Measurements from ENCODE around the gene ENTR1.

DNA sequence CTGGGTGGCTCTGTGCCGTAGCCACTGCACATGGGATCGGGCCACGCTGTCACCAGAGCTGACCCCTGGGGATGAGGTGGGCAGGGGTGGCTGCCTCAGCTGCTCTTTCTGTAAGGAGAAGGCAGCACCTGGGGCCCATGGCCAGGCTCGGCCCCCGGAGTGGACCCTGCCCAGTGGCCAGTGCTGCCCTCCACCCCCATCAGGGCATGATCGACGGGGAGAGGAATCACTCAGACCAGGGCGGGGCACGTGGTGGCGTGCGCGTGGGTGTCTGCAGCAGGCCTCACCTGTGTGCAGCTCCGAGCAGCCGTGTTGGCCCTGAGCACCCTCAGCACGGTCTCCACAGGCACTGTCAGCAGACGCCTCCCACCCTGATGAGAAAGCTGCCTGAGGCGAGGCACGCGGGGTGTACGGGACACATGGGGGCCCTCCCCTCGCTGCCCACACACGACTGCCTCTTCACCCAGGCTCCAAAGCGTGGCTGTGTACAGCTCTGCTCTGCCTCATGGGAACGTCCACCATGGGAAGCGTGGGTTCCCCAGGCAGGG, 28.4 kb downstream of the ENTR1 start:
- TF ChIP-seq, protein P1, sequence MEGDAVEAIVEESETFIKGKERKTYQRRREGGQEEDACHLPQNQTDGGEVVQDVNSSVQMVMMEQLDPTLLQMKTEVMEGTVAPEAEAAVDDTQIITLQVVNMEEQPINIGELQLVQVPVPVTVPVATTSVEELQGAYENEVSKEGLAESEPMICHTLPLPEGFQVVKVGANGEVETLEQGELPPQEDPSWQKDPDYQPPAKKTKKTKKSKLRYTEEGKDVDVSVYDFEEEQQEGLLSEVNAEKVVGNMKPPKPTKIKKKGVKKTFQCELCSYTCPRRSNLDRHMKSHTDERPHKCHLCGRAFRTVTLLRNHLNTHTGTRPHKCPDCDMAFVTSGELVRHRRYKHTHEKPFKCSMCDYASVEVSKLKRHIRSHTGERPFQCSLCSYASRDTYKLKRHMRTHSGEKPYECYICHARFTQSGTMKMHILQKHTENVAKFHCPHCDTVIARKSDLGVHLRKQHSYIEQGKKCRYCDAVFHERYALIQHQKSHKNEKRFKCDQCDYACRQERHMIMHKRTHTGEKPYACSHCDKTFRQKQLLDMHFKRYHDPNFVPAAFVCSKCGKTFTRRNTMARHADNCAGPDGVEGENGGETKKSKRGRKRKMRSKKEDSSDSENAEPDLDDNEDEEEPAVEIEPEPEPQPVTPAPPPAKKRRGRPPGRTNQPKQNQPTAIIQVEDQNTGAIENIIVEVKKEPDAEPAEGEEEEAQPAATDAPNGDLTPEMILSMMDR (IDR thresholded peaks at IDR 0.05; ENCODE audit: low read length) = no peak
- no peak for TF ChIP-seq EZH2 (optimal IDR thresholded peaks at IDR 0.05; ENCODE audit: low read depth, low read length)
